NCI-H1105 (cell line): Measurements from ENCODE around the gene DNAJB6.
A peak's percentile ranks its signal among the peaks of the same experiment; 100 is the strongest.

Experiments
- DNase-seq: peaks from one replicate; lab custom pipeline; 2025; lab: John Stamatoyannopoulos, UW

DNAJB6 gene

GRCh38 chr7:157336383-157337315 lies at the start of gene DNAJB6:
TSS of gene DNAJB6 (plus strand) at chr7:157337004. CDS start at chr7:157358573, 21,569 bp downstream.
- peak; percentile 88 for DNase-seq

- no peak for DNase-seq
Measured at GRCh38 chr7:157291404-157292080, 45.3 kb upstream of the DNAJB6 start.

- no peak for DNase-seq
Measured at GRCh38 chr7:157292258-157292657, 44.5 kb upstream of the DNAJB6 start.

- DNase-seq, result no peak
Measured at GRCh38 chr7:157292770-157293412, 43.9 kb upstream of the DNAJB6 start.

- DNase-seq, result no peak
Measured at GRCh38 chr7:157293413-157293788, 43.4 kb upstream of the DNAJB6 start.

- no peak for DNase-seq
Measured at GRCh38 chr7:157294773-157295172, 42.0 kb upstream of the DNAJB6 start.

- DNase-seq, result no peak
Measured at GRCh38 chr7:157295338-157295737, 41.5 kb upstream of the DNAJB6 start.

- no peak for DNase-seq
Measured at GRCh38 chr7:157297185-157297584, 39.6 kb upstream of the DNAJB6 start.

GRCh38 chr7:157299317-157299612 lies 37.5 kb upstream of the DNAJB6 start:
- DNase-seq, result no peak

- DNase-seq, result no peak
Measured at GRCh38 chr7:157299613-157300368, 37.0 kb upstream of the DNAJB6 start.

- DNase-seq, result no peak
Measured at GRCh38 chr7:157300369-157300825, 36.4 kb upstream of the DNAJB6 start.

- DNase-seq, result no peak
Measured at GRCh38 chr7:157301610-157302120, 35.1 kb upstream of the DNAJB6 start.

- DNase-seq, result no peak
Measured at GRCh38 chr7:157306846-157307838, 29.7 kb upstream of the DNAJB6 start.

GRCh38 chr7:157309988-157310668 lies 26.7 kb upstream of the DNAJB6 start:
- no peak for DNase-seq

GRCh38 chr7:157310676-157311185 lies 26.1 kb upstream of the DNAJB6 start:
- DNase-seq, result no peak

GRCh38 chr7:157312941-157313340 lies 23.9 kb upstream of the DNAJB6 start:
- DNase-seq, result no peak

- no peak for DNase-seq
Measured at GRCh38 chr7:157313645-157314044, 23.2 kb upstream of the DNAJB6 start.

GRCh38 chr7:157318015-157318706 lies 18.6 kb upstream of the DNAJB6 start:
- no peak for DNase-seq

- DNase-seq, result no peak
Measured at GRCh38 chr7:157320608-157320980, 16.2 kb upstream of the DNAJB6 start.
